GM12878 (cell line): ENCODE measurements around the gene PTPRN2. TPM values are rescaled to one million over a fixed set of nuclear protein-coding genes. Genes with fewer than 3 reads are reported as not detected.

Source experiments
- ATAC-seq: fragments of 200-7000 bp; cut with Tn5 transposase; 3 replicates; pipeline ENCODE4 v1.9.1; 2020; ENCODE audit warnings: mild to moderate bottlenecking, moderate library complexity
- BruUV-seq: library from RNA; stranded (reverse); fragments of 400-500 nt; replicated peaks from 2 replicates; lab custom pipeline; 2021; lab: Mats Ljungman, UMichigan
- CTCF ChIA-PET: fragments of 300-600 bp; sonication (Branson Sonifier 250); formaldehyde crosslinking; extraction: SDS; loops from one replicate; lab custom pipeline; 2021; ENCODE audit warnings: inconsistent platforms; lab: Yijun Ruan, JAX
- POLR2A ChIA-PET: fragments of 350-600 bp; formaldehyde crosslinking; extraction: SDS; loops from one replicate; lab custom pipeline; 2021; ENCODE audit warnings: inconsistent platforms; lab: Charles Lee
- RAD21 ChIA-PET: fragments of 300-600 bp; sonication (Branson Sonifier 250); formaldehyde crosslinking; loops from one replicate; lab custom pipeline; 2023; ENCODE audit warnings: antibody characterized with exemption; ENCODE audit not compliant: unreplicated experiment; lab: Charles Lee
- SMC1A ChIA-PET: fragments of 300-600 bp; sonication (Branson Sonifier 250); formaldehyde crosslinking; loops from one replicate; lab custom pipeline; 2023; ENCODE audit not compliant: unreplicated experiment, uncharacterized antibody; lab: Charles Lee
- DNase-seq: peaks from one replicate; pipeline ENCODE4 v3.0.0-alpha.2; 2011; ENCODE audit warnings: low read depth, low spot score
- FAIRE-seq: peaks from 3 replicates; lab custom pipeline; 2011; peaks lifted over from hg19 to GRCh38; lab: Jason Lieb, UNC
- H2AFZ ChIP-seq: 2 replicates; pipeline ENCODE4 v1.6.0; 2011; ENCODE audit warnings: low read depth, low read length, control low read depth; ENCODE audit not compliant: control insufficient read depth
- H3K27ac ChIP-seq: 2 replicates; pipeline ENCODE4 v1.5.1; 2011; ENCODE audit warnings: control low read depth; ENCODE audit not compliant: control insufficient read depth, insufficient read depth
- H3K27me3 ChIP-seq, 2 experiments: replicated peaks in 1 of 2; 2 replicates each; pipeline versions ENCODE4 v1.6.0 to v1.6.1; 2011; ENCODE audit warnings: low read length in 1 of 2; ENCODE audit not compliant: control insufficient read depth in 2 of 2, insufficient read depth in 2 of 2
- H3K36me3 ChIP-seq, 2 experiments: 2 replicates each; pipeline ENCODE4 v1.5.1; 2011; ENCODE audit warnings: low read length in 1 of 2; ENCODE audit not compliant: control insufficient read depth in 2 of 2, insufficient read depth in 2 of 2
- H3K4me1 ChIP-seq: 2 replicates; pipeline ENCODE4 v1.6.1; 2011; ENCODE audit warnings: mild to moderate bottlenecking, low read length, moderate library complexity, mixed read lengths; ENCODE audit not compliant: control insufficient read depth, insufficient read depth
- H3K4me2 ChIP-seq: 2 replicates; pipeline ENCODE4 v1.6.0; 2011; ENCODE audit warnings: control low read depth; ENCODE audit not compliant: control insufficient read depth, insufficient read depth
- H3K4me3 ChIP-seq: fragments of 200-600 bp; sonication (generic); 2 replicates; pipeline ENCODE4 v1.5.1; 2016
- H3K79me2 ChIP-seq: 2 replicates; pipeline ENCODE4 v1.6.0; 2011; ENCODE audit warnings: low read length; ENCODE audit not compliant: control insufficient read depth, insufficient read depth
- H3K9ac ChIP-seq: 2 replicates; pipeline ENCODE4 v1.8.0; 2011; ENCODE audit warnings: low read length, control low read depth, mixed read lengths; ENCODE audit not compliant: control insufficient read depth, insufficient read depth
- H3K9me3 ChIP-seq: replicated peaks from 3 replicates; pipeline ENCODE4 v1.5.1; 2011; ENCODE audit warnings: mild to moderate bottlenecking, low read length; ENCODE audit not compliant: control insufficient read depth, insufficient read depth
- H4K20me1 ChIP-seq: 2 replicates; pipeline ENCODE4 v1.6.0; 2011; ENCODE audit not compliant: control insufficient read depth, insufficient read depth
- ATF2 ChIP-seq: IDR thresholded peaks from 2 replicates; pipeline ENCODE4 v1.6.1; 2012; ENCODE audit warnings: low read length, inconsistent platforms
- CREB1 ChIP-seq: IDR thresholded peaks from 2 replicates; pipeline ENCODE4 v1.6.1; 2012; ENCODE audit warnings: low read depth, mild to moderate bottlenecking, inconsistent platforms
- MEF2A ChIP-seq: IDR thresholded peaks from 2 replicates; pipeline ENCODE4 v1.6.1; 2011; ENCODE audit warnings: low read depth, mild to moderate bottlenecking, low read length, moderate library complexity; ENCODE audit not compliant: insufficient read depth
- MEF2B ChIP-seq: fragments of 450-650 bp; IDR thresholded peaks from 2 replicates; pipeline ENCODE4 v1.6.1; 2018; ENCODE audit warnings: mild to moderate bottlenecking, moderate library complexity; ENCODE audit not compliant: partially characterized antibody, poor library complexity, severe bottlenecking
- PAX5 ChIP-seq: IDR thresholded peaks from 2 replicates; pipeline ENCODE4 v1.6.1; 2011; ENCODE audit warnings: low read depth, low read length, borderline replicate concordance
- POU2F2 ChIP-seq: IDR thresholded peaks from 3 replicates; pipeline ENCODE4 v1.6.1; 2011; ENCODE audit warnings: low read depth, mild to moderate bottlenecking, low read length, borderline replicate concordance
- RFX5 ChIP-seq: IDR thresholded peaks from 2 replicates; pipeline ENCODE4 v1.6.1; 2011; ENCODE audit warnings: low read depth, low read length, improper control_type of control experiment
- RUNX3 ChIP-seq: IDR thresholded peaks from 2 replicates; pipeline ENCODE4 v1.6.1; 2012; ENCODE audit warnings: low read length, inconsistent platforms
- SIX5 ChIP-seq: IDR thresholded peaks from 2 replicates; pipeline ENCODE4 v1.6.1; 2011; ENCODE audit warnings: mild to moderate bottlenecking, low read depth, low read length, moderate library complexity; ENCODE audit not compliant: severe bottlenecking
- SMAD1 ChIP-seq: fragments of 450-650 bp; IDR thresholded peaks from 2 replicates; pipeline ENCODE4 v1.6.1; 2018; ENCODE audit warnings: mild to moderate bottlenecking, low read depth; ENCODE audit not compliant: partially characterized antibody
- SPI1 ChIP-seq: IDR thresholded peaks from 2 replicates; pipeline ENCODE4 v1.6.1; 2011; ENCODE audit warnings: low read depth, mild to moderate bottlenecking, low read length, moderate library complexity, borderline replicate concordance; ENCODE audit not compliant: insufficient read depth
- ZZZ3 ChIP-seq: IDR thresholded peaks from 2 replicates; pipeline ENCODE4 v1.6.1; 2011; ENCODE audit warnings: low read depth; ENCODE audit not compliant: control insufficient read depth, insufficient read length
- WGBS: methylation state at CpG from one replicate; pipeline ENCODE4 v1.1.6; 2016; ENCODE audit warnings: low lambda C conversion rate; ENCODE audit not compliant: insufficient replicate concordance, insufficient coverage; ENCODE audit errors: missing lambda C conversion rate; 5-methylcytosine and 5-hydroxymethylcytosine counted together
- in situ Hi-C: fragments of 300-500 bp; cut with MboI; formaldehyde crosslinking; loops from 9 replicates; pipeline ENCODE4 v1.14.3; 2018; ENCODE audit warnings: mixed read lengths
- intact Hi-C: fragments of 100-400 bp; cut with micrococcal nuclease; formaldehyde crosslinking; loops from one replicate; pipeline ENCODE4 v1.14.2; 2022; ENCODE audit not compliant: unreplicated experiment
- polyA plus RNA-seq, 11 experiments: library from polyadenylated mRNA; depleted of rRNA in 4 of 11; unstranded in 6 of 11; stranded (reverse) in 5 of 11; fragments of >200 nt; fragmentation: Nextera tagmentation in 4 of 11; fragmentation: Illumina TruSeq in 1 of 11; extraction: Ambion mirVana in 4 of 11; extraction: Trizol in 1 of 11; gene quantifications; 1 replicate in 1 of 11; 2 replicates in 10 of 11; pipeline versions ENCODE4 v1.2.1 to v1.2.3, GENCODE V29; 2011 to 2016; ENCODE audit warnings: inconsistent platforms in 2 of 11, missing spikeins in 2 of 11, low read depth in 1 of 11
- total RNA-seq, 4 experiments: library from RNA; depleted of rRNA in 3 of 4; stranded (reverse); fragments of >200 nt in 3 of 4; fragmentation: Illumina TruSeq in 1 of 4; extraction: Trizol in 1 of 4; gene quantifications; 2 replicates each; pipeline versions ENCODE4 v1.2.1 to v1.2.3, GENCODE V29; 2013 to 2021
- TF ChIP-seq, protein P1 (sequence below): fragments of 450-650 bp; IDR thresholded peaks from 2 replicates; pipeline ENCODE4 v1.6.1; 2017; ENCODE audit warnings: low read depth, mild to moderate bottlenecking, moderate library complexity

The PTPRN2 gene
- total and polyA plus RNA-seq, 10 of the 15 experiments (the other 5 are each of a cell fraction or from before 2014, with no cell fraction given) = 5.4 TPM; not detected in 9

- no peak for TF ChIP-seq MEF2A
These were observed 27.1 kb upstream of the PTPRN2 start (continued) for GRCh38 chr7:158614700-158615099.

GRCh38 chr7:158613481-158613880 lies 25.9 kb upstream of the PTPRN2 start:
- Histone ChIP-seq H3K4me3 (no peak overlapping the region; the same call in 1 of the 2 replicates), H3K9ac (no peak overlapping the region), H3K4me2 (peak overlapping the region; percentile 69), H3K9me3 (no peaks in the 10 kb centered on the region), H3K79me2 (no peaks in the 10 kb centered on the region), H4K20me1 (no peaks in the 10 kb centered on the region), H3K36me3 (no peaks in the 10 kb centered on the region; a peak in 2 of 4 replicates), H3K27ac (peak overlapping the region; percentile 57), H3K4me1 (peaks cover 15% of the 10 kb centered on the region), H2AFZ (peak overlapping the region; percentile 47), H3K27me3 (no peaks in the 10 kb centered on the region)
- FAIRE-seq (peak; percentile 98), ATAC-seq (peak; percentile 93), DNase-seq (peak; percentile 79)
- in situ Hi-C loops = no loop called here
- CTCF ChIA-PET = interaction anchor here (0.8 to 1.0 kb wide), 2 partner anchors 11 to 43 kb away, joined by 3 read pairs; no protein-coding TSS in a partner anchor
- SMC1A ChIA-PET = interaction anchor here (0.7 to 1.5 kb wide), 4 partner anchors 11 to 43 kb away, joined by 3 to 4 read pairs (median 4); no protein-coding TSS in a partner anchor
- BruUV-seq = no TSS peak
- RAD21 ChIA-PET = interaction anchor here (2.7 kb wide), 1 partner anchor 363 kb away, joined by 9 read pairs; no protein-coding TSS in a partner anchor
- intact Hi-C loops = loop anchor here (2.0 to 10.0 kb wide), 3 partner anchors 43 to 361 kb away; no protein-coding TSS in a partner anchor
- TF ChIP-seq ATF2 (0 out of 2 replicates have a peak, but pooled peaks have one; percentile 25), SIX5 (no peak), RUNX3 (peak; percentile 38; the same call in 1 of the 2 replicates), SMAD1 (peak; percentile 69), MEF2B (peak; percentile 38), PAX5 (peak; percentile 48; the same call in 1 of the 2 replicates), ZZZ3 (no peak), POU2F2 (peak; percentile 93), RFX5 (no peak), CREB1 (0 out of 2 replicates have a peak, but pooled peaks have one; percentile 23), SPI1 (0 out of 2 replicates have a peak, but pooled peaks have one; percentile 20)
- TF ChIP-seq, protein P1, sequence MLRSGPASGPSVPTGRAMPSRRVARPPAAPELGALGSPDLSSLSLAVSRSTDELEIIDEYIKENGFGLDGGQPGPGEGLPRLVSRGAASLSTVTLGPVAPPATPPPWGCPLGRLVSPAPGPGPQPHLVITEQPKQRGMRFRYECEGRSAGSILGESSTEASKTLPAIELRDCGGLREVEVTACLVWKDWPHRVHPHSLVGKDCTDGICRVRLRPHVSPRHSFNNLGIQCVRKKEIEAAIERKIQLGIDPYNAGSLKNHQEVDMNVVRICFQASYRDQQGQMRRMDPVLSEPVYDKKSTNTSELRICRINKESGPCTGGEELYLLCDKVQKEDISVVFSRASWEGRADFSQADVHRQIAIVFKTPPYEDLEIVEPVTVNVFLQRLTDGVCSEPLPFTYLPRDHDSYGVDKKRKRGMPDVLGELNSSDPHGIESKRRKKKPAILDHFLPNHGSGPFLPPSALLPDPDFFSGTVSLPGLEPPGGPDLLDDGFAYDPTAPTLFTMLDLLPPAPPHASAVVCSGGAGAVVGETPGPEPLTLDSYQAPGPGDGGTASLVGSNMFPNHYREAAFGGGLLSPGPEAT = 0 out of 2 replicates have a peak, but pooled peaks have one; percentile 18
- WGBS = 45% methylated on average over 2 of the region's 2 CpGs
- POLR2A ChIA-PET = interaction anchor here (0.6 to 0.7 kb wide), 2 partner anchors 42 to 221 kb away, joined by 4 read pairs; no protein-coding TSS in a partner anchor
